Inferior parietal cortex (tissue), 1 donor: ENCODE results near the gene TMEM109.

Experiments used
- DNase-seq: peaks from one replicate; pipeline ENCODE4 v3.0.0-alpha.2; 2016; ENCODE audit errors: extremely low spot score

TMEM109 gene

GRCh38 chr11:60910281-60910687 lies 3.7 kb upstream of the TMEM109 start:
- no peak for DNase-seq

GRCh38 chr11:60910711-60911380 lies 3.1 kb upstream of the TMEM109 start:
- DNase-seq, result no peak

DNA sequence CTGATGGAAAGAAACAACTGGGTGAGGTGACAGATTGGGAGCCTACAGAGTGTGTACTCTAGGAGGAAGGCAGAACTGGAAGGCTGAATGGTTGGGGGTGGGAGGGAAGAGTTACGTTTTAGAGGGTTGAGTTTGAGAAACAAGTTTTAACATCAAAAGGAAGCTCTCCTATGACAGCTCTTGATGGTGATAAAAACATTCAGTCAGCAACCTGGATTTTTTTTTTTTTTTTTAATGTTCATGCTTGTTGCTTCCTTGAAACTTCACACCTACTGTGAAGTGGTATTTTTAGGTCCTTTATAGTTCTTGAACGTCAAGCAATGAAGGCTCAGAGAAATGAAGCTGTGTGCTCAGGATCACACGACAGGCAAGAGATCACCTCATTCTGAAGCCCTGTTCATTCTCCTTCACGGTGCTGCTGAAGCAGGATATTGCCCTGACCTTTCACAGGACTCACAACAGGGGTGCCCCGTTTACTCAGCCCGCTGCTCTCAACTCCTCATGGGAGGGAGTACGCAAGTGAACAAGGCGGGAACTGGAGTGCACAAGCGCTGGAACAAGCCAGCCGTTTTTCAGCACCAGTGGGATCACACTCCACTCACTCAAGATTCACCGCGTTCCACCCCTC lies 1.6 kb upstream of the TMEM109 start:
- no peak for DNase-seq

- no peak for DNase-seq
Observed at GRCh38 chr11:60912851-60913528, 968 bp upstream of the TMEM109 start.

- DNase-seq, result no peak
Observed at GRCh38 chr11:60914633-60915247, 782 bp downstream of the TMEM109 start.

DNA sequence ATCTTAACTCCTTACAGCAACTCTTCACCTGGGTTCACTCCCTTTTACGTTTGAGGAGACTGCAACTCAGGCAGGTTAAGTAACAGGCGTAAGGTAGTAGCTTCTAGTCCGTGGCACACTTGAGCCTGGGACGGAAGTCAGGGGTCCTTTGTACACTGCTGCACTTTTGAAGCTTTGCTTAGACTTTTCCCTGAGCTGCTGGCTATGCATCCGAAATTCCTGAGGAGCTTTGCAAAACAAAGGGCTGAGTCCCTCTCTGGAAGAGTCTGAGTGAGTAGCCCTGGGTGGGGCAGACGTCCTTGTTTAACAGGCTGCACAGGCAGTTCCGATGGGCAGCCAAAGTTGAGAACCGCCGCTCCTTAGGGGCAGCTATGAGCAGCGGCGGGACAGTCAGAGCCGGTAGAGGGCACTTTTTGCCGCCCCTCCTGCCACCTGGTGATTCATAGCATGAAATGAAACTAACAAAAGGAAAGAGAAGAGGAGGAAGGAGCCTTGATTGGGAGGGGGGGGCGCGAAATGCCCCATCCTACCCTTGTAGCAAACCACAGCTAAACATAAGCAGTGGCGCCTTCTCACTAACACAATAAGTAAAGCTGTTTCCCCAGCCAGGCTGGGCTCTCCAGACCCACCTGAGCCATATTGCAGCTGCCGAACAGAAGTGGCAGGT lies 1.4 kb downstream of the TMEM109 start:
- DNase-seq, result no peak

DNA sequence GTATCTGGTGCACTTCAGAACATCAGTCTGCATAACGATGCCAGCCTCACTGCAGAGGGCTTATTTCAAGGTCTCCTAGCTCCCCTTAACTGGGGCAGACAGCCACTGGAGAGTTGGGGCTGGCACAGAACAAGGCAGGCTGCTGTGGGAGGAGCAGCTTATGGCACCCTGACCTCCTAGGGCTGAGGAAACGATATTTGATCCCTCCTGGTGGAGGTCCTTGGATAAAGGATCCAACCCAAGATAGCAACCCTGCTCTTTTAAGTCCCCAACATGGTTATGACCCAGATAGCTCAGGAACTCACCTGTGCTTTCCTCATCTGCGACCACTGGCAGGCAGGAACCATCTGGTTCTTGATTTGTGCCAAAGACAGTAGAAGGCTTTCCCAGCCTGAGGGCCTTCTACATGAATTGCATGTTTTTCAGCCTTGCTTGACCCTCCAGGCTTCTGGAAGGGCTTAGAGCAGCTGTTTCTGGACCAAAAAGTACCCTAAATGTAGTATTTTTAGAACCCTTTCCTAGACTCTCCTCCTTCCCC lies 2.8 kb downstream of the TMEM109 start:
- DNase-seq, result no peak

GRCh38 chr11:60917267-60917666 lies 3.3 kb downstream of the TMEM109 start:
- no peak for DNase-seq

GRCh38 chr11:60918251-60918938 lies 4.4 kb downstream of the TMEM109 start:
- DNase-seq, result no peak

DNA sequence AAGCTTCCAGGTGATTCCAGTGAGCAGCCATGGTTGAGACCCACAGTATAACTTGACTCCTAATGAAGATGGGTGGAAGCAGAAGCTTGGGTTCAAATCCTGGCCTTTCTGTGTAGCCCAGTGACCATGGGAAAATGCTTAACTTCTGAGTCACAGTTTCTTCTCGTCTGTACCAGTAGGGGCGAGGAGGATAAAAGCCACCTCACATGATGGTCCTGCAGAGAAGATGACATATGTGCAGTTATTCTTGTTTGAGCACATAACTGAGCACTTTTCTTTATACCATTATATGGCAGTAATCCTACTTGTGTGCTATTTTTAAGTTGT lies 4.9 kb downstream of the TMEM109 start:
- DNase-seq, result no peak

- no peak for DNase-seq
Observed at GRCh38 chr11:60919320-60919719, 5.4 kb downstream of the TMEM109 start.

GRCh38 chr11:60919956-60920355 lies 6.0 kb downstream of the TMEM109 start:
- DNase-seq, result no peak

GRCh38 chr11:60921259-60921658 lies 7.3 kb downstream of the TMEM109 start:
- no peak for DNase-seq

DNA sequence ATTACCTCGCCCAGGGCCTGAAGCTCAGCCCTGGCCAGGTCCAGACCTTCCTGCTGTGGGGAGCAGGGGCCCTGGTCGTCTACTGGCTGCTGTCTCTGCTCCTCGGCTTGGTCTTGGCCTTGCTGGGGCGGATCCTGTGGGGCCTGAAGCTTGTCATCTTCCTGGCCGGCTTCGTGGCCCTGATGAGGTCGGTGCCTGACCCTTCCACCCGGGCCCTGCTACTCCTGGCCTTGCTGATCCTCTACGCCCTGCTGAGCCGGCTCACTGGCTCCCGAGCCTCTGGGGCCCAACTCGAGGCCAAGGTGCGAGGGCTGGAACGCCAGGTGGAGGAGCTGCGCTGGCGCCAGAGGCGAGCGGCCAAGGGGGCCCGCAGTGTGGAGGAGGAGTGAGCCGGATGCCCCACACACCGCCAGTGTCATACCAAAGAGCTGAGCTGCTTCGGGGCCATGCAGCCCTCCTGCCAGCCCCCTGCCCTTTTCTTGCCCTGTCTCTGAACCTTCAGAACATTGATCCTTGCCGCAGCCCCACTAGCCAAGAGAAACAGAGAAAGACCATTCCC lies 7.9 kb downstream of the TMEM109 start:
- no peak for DNase-seq

- DNase-seq, result no peak
Observed at GRCh38 chr11:60922906-60923305, 8.9 kb downstream of the TMEM109 start.

DNA sequence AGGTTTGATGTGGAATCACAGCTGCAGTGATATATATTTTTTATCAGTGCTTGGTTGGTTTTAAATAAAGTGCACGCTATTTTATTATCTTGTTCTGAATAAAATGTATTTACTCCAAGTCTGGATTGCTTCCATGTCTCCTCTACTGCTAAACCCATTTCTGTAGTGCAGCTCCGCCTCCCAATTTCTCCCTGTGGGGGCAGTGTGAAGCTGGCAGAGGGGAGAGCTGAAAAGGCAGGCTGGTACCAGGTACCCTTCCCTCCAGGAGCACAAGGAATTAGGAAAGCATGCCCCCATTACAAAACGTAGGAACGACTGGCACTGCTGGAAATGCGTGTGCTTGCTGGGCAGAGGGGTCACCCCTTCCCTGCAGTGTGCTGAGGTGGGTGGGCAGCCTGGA lies 9.4 kb downstream of the TMEM109 start:
- DNase-seq, result no peak

DNA sequence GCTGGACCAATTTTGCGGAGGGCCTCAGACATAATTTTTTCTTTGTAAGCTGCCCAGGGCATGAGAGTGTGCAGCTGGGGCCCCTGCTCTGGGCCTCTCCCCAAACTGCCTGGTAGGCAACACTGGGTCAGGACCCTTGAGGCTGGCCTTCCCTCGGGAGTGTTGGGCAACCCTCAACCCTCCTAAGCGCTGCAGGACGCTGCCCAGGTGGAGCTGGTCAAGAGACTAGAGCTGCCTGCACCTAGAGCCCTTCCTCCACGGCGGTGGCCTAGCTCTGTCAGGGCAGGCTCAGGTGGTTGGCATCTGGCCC lies 9.8 kb downstream of the TMEM109 start:
- DNase-seq, result no peak

- no peak for DNase-seq
Observed at GRCh38 chr11:60924110-60924905, 10.3 kb downstream of the TMEM109 start, which contains the start of gene TMEM132A. TMEM132A (plus strand) TSS chr11:60924460; CDS start chr11:60924634, 174 bp downstream.

- no peak for DNase-seq
Observed at GRCh38 chr11:60924906-60925853, 11.2 kb downstream of the TMEM109 start.
